ENCODE data around the gene NACC2. TPM values are rescaled to one million over a fixed set of nuclear protein-coding genes. Genes with fewer than 3 reads are reported as not detected.
"Not testable (repeated sequence)": the region's sequence is repeated elsewhere in the genome, so short reads cannot be mapped to it uniquely, and the experiment has no call there.

NACC2 gene
- total RNA-seq, 2 donors from 2014 or later = 24.5 to 55.2 TPM

- 56% methylated on average over 29 of the region's 29 CpGs for WGBS
- H3K27me3 ChIP-seq (replicated peaks; ENCODE audit: insufficient read depth) = no peaks in the 10 kb centered on the region
- peaks cover 10% of the 10 kb centered on the region for H3K4me1 ChIP-seq (replicated peaks)
- H3K4me3 ChIP-seq = no peak overlapping the region
- DNase-seq (ENCODE audit: low spot score) = no peak
- no peak overlapping the region for H3K27ac ChIP-seq
- H3K9me3 ChIP-seq = no peaks in the 10 kb centered on the region
- TF ChIP-seq, protein P1, sequence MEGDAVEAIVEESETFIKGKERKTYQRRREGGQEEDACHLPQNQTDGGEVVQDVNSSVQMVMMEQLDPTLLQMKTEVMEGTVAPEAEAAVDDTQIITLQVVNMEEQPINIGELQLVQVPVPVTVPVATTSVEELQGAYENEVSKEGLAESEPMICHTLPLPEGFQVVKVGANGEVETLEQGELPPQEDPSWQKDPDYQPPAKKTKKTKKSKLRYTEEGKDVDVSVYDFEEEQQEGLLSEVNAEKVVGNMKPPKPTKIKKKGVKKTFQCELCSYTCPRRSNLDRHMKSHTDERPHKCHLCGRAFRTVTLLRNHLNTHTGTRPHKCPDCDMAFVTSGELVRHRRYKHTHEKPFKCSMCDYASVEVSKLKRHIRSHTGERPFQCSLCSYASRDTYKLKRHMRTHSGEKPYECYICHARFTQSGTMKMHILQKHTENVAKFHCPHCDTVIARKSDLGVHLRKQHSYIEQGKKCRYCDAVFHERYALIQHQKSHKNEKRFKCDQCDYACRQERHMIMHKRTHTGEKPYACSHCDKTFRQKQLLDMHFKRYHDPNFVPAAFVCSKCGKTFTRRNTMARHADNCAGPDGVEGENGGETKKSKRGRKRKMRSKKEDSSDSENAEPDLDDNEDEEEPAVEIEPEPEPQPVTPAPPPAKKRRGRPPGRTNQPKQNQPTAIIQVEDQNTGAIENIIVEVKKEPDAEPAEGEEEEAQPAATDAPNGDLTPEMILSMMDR (IDR thresholded peaks at IDR 0.05) = no peak
- TF ChIP-seq POLR2A (IDR thresholded peaks at IDR 0.05) (no peak), POLR2AphosphoS5 (IDR thresholded peaks at IDR 0.05) (no peak)
- no peaks in the 10 kb centered on the region for H3K36me3 ChIP-seq
- intact Hi-C loops (cut with DNase I) = no loop called here
Measured at GRCh38 chr9:136107155-136107952, 12.3 kb upstream of the NACC2 start.

DNA sequence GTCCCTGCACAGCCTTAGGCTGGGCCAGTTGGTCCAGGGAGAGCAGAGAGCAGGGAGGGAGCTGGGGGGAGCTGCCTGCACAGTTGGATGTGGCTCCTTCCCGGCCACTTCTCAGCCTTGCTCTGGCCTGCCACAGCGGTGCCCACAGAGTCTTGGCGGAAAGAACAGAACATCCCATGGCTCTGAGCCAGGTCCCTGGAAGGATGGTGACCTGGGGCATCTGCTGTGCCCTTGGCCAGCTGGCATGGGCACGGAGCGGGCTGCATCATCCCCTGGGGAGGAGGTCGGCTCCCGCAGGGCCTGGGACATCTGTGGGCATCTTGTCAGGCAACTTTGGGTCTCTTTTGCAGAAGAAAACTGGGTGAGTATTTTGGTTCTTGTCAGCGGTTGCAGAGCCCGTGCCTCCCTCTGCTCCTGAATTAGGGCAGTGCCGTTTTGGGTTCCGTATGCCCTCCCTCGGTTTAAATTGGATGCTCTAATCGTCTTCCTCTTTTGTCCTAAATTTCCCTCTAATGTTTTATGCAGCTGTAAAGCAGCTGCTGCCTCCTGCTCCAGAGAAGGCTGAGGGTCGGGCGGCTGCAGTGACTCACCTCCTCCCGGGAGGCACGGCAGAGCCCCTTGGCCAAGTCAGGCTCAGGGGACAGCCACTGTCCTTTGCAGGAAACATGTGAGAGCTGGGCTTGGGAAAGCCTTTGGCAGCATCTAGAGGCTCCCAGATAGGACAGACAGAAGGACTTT, 10.5 kb upstream of the NACC2 start:
- H3K27me3 ChIP-seq (replicated peaks; ENCODE audit: insufficient read depth) = no peaks in the 10 kb centered on the region
- no peaks in the 10 kb centered on the region for H3K9me3 ChIP-seq
- no peak overlapping the region for H3K4me3 ChIP-seq
- TF ChIP-seq, protein P1 (IDR thresholded peaks at IDR 0.05) = no peak
- TF ChIP-seq POLR2AphosphoS5 (IDR thresholded peaks at IDR 0.05) (no peak), POLR2A (IDR thresholded peaks at IDR 0.05) (no peak)
- no peaks in the 10 kb centered on the region for H3K36me3 ChIP-seq
- peaks cover 8% of the 10 kb centered on the region for H3K4me1 ChIP-seq (replicated peaks)
- 52% methylated on average over 17 of the region's 17 CpGs for WGBS
- no peak for DNase-seq (ENCODE audit: low spot score)
- no peak overlapping the region for H3K27ac ChIP-seq
- intact Hi-C loops (cut with DNase I) = no loop called here

- peaks cover 2% of the 10 kb centered on the region for H3K4me1 ChIP-seq (replicated peaks)
- intact Hi-C loops (cut with DNase I) = no loop called here
- no peak overlapping the region for H3K4me3 ChIP-seq
- no peak for DNase-seq (ENCODE audit: low spot score)
- 83% methylated on average over 6 of the region's 6 CpGs for WGBS
- H3K27ac ChIP-seq = no peak overlapping the region
- no peaks in the 10 kb centered on the region for H3K36me3 ChIP-seq
- TF ChIP-seq POLR2AphosphoS5 (IDR thresholded peaks at IDR 0.05) (no peak), POLR2A (IDR thresholded peaks at IDR 0.05) (no peak)
- TF ChIP-seq, protein P1 (IDR thresholded peaks at IDR 0.05) = no peak
- no peaks in the 10 kb centered on the region for H3K27me3 ChIP-seq (replicated peaks; ENCODE audit: insufficient read depth)
- no peaks in the 10 kb centered on the region for H3K9me3 ChIP-seq
Measured at GRCh38 chr9:136104916-136105315, 9.8 kb upstream of the NACC2 start.

- H3K9me3 ChIP-seq = no peaks in the 10 kb centered on the region
- H3K4me1 ChIP-seq (replicated peaks) = no peaks in the 10 kb centered on the region
- no peak overlapping the region for H3K4me3 ChIP-seq
- H3K36me3 ChIP-seq = no peaks in the 10 kb centered on the region
- H3K27me3 ChIP-seq (replicated peaks; ENCODE audit: insufficient read depth) = no peaks in the 10 kb centered on the region
- TF ChIP-seq POLR2A (IDR thresholded peaks at IDR 0.05) (no peak), POLR2AphosphoS5 (IDR thresholded peaks at IDR 0.05) (no peak)
- 0% methylated on average over 1 of the region's 1 CpG for whole genome bisulfite sequencing
- DNase-seq (ENCODE audit: low spot score) = no peak
- no peak overlapping the region for H3K27ac ChIP-seq
- intact Hi-C loops (cut with DNase I) = no loop called here
Measured at GRCh38 chr9:136104488-136104800, 9.4 kb upstream of the NACC2 start.

- Histone ChIP-seq H3K9me3 (no peaks in the 10 kb centered on the region), H3K27ac (no peak overlapping the region), H3K36me3 (no peaks in the 10 kb centered on the region), H3K27me3 (replicated peaks; ENCODE audit: insufficient read depth) (no peaks in the 10 kb centered on the region), H3K4me1 (replicated peaks) (no peaks in the 10 kb centered on the region), H3K4me3 (no peak overlapping the region)
- intact Hi-C loops (cut with DNase I) = no loop called here
- no peak for DNase-seq (ENCODE audit: low spot score)
- WGBS = 48% methylated on average over 25 of the region's 34 CpGs
- TF ChIP-seq POLR2A (IDR thresholded peaks at IDR 0.05) (no peak), POLR2AphosphoS5 (IDR thresholded peaks at IDR 0.05) (no peak)
Measured at GRCh38 chr9:136103651-136104487, 8.8 kb upstream of the NACC2 start.

GRCh38 chr9:136101615-136102074, 6.6 kb upstream of the NACC2 start:
- intact Hi-C loops (cut with DNase I) = not testable (repeated sequence)
- 91% methylated on average over 12 of the region's 27 CpGs for WGBS

More at GRCh38 chr9:136101615-136102074, 6.6 kb upstream of the NACC2 start:
- H3K4me1 ChIP-seq (replicated peaks); H3K27me3 ChIP-seq (replicated peaks; ENCODE audit: insufficient read depth); H3K36me3 ChIP-seq; H3K9me3 ChIP-seq; DNase-seq (ENCODE audit: low spot score); H3K27ac ChIP-seq; H3K4me3 ChIP-seq: not testable (repeated sequence)

All from prostate gland (tissue), 2 donors.